ENCODE data around the gene POTEM.
"Not testable (repeated sequence)": the region's sequence is repeated elsewhere in the genome, so short reads cannot be mapped to it uniquely, and the experiment has no call there.

The POTEM gene

DNA sequence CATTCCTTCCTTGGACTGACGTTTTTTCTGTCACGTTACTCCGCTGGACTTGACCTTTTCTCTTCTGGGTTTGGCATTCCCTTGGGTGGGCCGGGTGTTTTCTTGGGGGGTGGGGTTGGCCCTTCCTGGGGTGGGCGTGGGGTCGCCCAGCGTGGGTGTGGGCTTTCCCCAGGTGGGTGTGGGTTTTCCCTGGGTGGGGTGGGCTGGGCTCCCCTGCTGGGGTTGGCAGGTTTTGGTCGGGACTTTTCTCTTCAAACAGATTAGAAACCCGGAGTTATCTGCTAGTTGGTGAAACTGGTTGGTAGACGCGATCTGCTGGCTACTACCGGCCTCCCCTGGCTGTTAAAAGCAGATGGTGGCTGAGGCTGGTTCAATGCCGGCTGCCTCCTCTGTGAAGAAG lies at the start of gene POTEM:
TSS of gene POTEM (plus strand) at position 301 of the 400 bp plus-strand sequence. CDS start at position 353, 52 bp downstream.
- DNase-seq = not testable (repeated sequence)

DNA sequence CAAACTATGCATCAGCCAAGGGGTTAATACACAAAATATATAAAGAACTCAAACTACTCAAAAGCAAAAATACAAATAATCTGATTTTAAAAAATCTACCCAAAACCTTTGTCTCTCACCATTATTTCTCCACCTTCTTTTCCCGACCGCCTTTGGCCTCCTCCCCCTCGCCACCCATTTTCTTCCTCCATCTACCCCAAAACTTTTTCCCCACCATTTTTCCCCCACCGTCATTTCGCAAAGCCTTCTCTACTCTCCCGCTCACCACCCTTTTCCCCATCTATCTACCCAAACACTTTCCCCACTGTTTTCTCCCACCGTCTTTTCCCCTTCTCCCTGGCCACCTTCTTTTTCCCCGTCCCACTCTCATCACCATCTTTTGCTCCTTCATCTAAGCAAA lies 48.9 kb upstream of the POTEM start:
- not testable (repeated sequence) for DNase-seq

DNA sequence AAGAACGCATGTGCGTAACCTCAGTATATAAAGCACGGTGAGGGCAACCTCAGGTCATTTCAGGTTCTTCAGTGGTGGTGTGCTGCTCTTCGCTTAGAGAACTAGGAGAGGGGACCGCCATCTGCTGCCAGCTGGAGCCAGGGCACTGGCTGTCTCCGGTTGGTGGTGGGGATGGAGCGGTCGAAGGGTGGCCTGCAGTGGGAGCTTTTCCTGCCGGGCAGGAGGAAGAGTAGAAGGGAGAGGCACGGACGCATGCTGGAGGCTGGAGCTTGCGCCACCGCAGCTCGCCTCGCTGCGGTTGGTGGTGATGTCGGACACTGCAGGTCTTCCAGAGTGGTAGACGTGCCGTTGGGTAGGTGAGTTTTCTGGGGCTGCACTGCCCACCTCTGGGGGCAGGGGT lies 47.2 kb upstream of the POTEM start:
- DNase-seq = not testable (repeated sequence)

DNA sequence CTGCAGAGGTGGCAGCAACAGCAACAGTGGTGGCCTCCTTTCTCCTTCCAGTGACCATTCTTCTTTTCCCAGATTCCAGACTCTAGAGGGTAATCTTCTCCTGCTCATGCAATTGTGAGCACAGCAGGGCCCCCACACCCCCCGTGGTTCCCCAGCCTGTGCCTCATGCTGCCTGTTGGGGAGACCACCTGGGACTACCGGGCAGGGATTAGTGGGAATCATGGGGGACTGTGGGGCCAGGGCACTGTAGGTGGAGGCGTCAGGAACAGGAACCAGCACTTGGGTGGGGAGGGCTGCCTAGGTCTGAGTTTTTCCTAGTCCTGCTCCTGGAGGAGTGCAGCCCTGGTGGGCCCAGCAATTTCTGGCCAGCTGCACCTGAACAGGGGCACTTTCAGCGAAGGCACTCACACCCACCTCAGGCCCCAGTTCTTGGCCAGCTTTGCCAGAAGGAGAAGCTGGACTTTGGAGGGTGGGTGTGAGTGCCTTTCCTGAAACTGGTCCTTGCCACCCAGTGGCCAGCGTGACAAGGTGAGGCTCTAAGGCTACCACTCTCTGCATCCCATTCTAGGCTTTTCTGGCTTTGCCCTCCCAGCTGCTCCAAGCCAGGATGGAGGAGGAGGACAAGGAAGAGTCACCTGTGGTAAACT lies 46.1 kb upstream of the POTEM start:
- not testable (repeated sequence) for DNase-seq

DNA sequence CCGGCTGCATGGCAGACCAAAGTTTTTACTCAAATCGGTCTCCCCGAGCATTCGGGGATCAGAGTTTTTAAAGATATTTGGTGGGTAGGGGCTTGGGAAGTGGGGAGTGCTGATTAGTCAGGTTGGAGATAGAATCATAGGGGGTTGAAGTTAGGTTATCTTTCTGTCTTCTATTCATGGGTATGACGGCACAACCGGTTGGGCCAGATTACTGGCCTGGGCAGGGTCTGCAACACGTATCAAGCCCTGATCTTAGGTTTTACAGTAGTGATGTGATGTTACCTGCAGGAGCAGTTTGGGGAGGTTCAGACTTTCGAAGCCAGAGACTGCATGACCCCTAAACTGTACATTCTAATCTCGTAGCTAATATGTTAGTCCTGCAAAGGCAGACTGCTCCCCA lies 30.4 kb upstream of the POTEM start:
- not testable (repeated sequence) for DNase-seq

DNA sequence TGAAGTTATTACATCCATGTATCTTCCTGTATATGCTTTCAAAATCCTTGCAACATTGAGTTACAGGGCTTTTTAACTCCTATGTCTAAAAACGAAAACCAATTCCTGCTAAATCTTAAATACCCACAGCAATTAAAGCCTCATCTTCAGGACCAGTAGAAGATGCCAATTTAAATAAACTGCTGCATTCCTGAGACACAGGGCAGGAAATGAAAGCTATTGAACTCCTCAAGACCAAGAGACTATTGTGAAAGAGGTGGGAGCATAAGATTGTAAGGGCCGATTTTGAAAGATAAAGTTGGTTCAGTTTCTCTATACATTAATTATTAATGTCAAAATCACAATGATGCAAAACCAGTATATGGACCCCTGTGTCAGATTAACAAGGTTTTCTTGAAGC lies 28.5 kb upstream of the POTEM start:
- DNase-seq = not testable (repeated sequence)

DNA sequence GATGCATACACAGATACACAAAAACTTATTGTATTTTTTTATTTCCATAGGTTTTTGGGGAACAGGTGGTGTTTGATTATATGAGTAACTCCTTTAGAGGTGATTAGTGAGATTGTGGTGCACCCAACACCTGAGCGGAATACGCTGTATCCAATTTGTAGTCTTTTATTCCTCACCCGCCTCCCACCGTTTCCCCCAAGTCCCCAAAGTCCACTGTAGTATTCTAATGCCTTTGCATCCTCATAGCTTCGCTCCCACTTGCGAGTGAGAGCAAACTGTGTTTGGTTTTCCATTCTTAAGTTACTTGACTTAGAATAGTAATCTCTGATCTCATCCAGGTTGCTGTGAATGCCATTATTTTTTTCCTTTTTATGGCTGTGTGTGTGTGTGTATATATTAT lies 17.3 kb upstream of the POTEM start:
- not testable (repeated sequence) for DNase-seq

DNA sequence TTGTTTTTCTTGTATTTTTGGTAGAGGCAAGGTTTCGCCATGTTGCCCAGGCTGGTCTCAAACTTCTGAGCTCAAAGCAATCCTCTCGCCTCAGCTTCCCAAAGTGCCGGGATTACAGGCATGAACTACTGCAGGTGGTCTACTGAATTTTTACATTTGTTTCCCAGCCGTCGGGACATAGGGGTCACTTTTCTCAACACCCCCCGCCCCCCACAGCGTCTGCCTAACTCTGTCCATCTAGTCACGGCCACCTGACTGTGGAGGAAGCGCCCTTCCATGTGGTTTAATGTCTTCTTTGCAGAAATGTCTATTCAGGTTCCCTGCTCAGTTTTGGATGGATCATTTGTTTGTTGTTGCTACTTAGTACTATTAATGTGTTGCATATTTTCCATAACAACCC lies 14.1 kb upstream of the POTEM start:
- not testable (repeated sequence) for DNase-seq

DNA sequence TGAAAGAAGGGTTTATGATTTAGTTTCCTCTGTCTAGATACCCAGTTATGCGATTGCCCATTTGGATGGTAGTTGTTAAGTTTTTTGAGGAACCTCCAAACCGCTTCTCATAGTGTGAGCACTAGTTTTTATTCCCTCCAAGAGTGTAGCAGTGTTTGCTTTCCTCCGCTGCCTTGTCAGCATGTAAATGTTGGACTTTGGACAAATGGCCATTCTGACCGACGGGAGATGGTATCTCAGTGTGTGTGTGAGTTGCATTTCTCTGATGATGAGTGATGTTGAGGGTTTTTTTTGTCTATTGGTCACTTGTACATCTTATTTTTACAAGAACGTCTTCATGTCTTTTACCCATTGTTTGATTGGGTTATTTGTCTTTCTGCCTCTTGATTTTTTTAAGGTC lies 11.4 kb upstream of the POTEM start:
- DNase-seq = not testable (repeated sequence)

DNA sequence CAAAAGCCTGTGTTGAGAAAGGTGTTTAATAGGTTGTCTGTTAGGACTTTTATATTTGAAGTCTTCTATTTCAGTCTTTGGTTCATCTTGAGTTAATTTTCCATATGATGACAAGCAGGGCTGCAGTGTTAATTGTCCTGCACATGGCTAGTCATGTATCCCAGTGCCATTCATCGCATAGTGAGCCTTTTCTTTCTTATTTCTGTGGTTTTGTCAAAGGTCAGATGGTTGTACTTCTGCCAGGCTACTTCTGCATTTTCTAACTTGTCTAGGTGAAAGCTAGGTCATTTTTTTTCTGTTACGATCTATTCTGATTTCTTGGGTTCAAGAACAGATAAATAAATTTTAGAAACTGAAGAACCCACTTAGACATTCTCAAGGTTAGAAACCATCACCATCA lies 5.7 kb upstream of the POTEM start:
- DNase-seq = not testable (repeated sequence)

DNA sequence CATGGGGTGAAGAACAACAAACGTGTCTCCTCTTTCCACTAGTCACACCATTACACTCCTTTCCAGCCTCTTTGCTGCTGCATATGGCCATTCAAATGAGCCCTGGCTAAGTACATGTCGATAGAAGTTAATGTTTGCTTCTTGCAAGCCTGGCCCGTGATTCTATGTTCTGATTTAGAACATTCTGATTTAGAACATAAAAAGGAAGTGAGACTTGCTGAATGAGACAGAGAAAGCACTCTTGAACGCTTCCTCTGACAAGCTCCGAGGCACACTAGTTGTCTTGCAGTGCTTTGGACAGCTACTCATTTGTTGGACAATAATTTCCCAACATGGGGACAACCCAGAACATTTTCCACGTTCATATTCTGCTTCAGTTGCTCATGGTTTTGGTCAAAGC lies 5.1 kb upstream of the POTEM start:
- DNase-seq = not testable (repeated sequence)

DNA sequence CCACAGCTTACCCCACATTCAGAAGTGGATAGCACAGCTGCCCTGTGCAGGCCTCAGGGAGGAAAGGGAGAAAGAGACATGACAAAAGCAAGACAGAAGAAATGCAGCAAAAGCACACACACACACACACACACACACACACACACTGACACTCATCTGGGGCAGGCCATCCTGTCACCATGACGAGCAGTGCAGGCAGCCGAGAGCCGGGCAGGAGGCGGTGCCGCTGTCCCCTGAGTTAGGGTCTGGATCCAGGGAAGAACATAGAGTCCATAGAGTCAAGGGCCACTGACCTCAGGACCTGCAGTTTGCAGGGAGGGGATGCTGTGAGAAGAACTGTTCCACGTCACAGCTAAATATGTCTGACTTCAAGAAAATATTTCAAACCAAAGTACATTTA lies 4.0 kb upstream of the POTEM start:
- DNase-seq = not testable (repeated sequence)

DNA sequence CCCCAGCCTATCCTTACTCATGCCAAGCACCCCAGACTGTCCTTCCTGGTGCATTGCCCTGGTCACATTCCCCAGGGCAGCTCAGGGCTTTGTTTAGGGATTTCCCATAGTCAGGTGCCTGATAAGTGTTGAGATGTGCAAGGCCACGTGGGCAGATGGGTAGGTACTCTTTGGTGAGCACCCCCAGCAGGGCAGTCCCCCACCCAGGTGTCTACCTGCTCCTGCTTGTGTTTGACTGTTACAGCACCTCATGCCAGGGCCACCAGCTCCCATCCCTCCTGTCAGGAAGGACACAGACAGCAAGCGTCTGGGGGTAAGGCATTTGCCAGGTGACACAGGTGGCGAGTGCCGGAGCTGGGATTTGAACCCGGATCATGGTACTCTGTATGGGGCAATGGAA lies 2.4 kb upstream of the POTEM start:
- DNase-seq = not testable (repeated sequence)

DNA sequence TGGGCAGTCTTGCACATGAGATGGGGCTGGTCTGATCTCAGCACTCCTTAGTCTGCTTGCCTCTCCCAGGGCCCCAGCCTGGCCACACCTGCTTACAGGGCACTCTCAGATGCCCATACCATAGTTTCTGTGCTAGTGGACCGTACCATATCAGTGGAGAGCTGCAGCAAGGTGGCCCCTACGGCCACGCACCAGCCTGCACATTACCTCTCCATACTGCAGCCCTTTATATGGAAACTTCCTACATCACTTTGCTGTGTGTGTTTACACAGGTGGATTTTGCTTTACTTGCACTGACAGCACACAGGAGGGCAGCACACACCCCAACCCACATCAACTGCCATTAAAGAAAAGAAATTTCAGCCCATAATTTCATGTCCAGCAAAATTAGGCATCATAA lies 35.3 kb downstream of the POTEM start:
- not testable (repeated sequence) for DNase-seq

DNA sequence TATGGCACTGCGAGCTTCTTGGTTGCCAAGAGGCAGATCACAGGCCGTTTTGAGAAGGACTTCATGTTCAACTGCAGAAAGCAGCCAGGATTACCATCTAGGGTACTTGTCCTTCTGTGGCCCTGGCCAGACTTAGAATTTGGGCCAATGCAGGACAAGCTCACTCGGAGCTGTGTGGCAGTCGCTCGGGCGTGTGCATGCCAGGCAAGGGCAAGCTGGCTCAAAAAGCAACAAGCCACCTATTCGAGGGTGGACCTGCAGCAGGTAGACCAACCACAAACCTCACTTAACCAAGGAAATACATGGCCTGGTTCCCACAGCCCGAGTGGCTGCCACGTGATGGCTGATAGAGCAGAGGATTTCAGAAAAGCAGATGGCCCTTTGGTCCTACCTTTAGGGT lies 39.3 kb downstream of the POTEM start:
- DNase-seq = not testable (repeated sequence)

DNA sequence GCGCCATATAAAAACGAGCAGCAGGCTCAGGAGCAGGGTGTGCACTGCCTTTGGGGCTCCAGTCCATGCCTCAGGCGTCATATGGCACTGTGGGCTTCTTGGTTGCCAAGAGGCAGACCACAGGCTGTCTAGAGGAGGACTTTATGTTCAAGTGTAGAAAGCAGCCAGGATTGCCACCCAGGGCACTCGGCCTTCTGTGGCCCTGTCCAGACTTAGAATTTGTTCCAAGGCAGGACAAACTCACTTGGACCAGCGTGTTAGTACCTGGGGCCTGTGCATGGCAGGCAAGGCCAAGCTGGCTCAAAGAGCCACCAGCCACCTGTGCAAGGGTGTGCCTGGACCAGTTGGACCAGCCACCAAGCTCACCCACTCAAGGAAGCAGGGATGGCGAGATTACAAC lies 40.4 kb downstream of the POTEM start:
- not testable (repeated sequence) for DNase-seq

DNA sequence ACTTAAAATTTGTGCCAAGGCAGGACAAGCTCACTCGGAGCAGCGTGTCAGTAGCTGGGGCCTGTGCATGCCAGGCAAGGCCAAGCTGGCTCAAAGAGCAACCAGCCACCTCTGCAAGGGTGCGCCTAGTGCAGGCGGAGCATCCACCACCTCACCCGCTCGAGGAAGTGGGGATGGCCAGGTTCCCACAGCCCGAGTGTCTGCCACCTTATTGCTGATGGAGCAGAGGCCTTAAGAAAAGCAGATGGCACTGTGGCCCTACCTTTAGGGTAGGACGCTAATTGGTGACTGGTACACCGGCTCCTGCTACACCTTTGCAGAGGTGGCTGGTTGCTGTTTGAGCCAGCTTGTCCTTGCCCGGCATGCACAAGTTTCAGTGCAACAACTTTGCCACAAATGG lies 43.8 kb downstream of the POTEM start:
- DNase-seq = not testable (repeated sequence)

DNA sequence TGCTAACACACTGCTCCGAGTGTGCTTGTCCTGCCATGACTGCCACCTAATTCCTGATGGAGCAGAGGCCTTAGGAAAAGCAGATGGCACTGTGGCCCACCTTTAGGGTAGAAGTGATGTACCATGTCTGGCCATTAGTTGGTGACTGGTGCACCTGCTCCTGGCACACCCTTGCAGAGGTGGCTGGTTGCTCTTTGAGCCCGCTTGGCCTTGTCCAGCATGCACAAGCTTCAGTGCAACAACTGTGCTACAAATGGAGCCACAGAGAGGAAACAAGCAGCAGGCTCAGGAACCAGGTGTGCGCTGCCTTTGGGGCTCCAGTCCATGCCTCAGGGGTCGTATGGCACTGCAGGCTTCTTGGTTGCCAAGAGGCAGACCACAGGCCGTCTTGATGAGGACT lies 44.5 kb downstream of the POTEM start:
- not testable (repeated sequence) for DNase-seq

DNA sequence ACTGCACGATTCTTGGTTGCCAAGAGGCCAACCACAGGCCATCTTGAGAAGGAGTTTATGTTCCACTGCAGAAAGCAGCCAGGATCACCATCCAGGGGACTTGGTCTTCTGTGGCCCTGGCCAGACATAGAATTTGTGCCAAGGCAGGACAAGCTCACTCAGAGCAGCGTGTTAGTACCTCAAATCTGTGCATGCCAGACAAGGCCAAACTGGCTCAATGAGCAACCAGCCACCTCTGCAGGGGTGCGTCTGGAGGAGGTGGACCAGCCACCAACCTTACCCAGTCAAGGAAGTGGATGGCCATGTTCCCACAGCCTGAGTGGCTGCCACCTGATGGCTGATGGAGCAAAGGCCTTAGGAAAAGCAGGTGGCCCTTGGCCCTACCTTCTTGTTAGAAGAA lies 48.0 kb downstream of the POTEM start:
- not testable (repeated sequence) for DNase-seq

DNA sequence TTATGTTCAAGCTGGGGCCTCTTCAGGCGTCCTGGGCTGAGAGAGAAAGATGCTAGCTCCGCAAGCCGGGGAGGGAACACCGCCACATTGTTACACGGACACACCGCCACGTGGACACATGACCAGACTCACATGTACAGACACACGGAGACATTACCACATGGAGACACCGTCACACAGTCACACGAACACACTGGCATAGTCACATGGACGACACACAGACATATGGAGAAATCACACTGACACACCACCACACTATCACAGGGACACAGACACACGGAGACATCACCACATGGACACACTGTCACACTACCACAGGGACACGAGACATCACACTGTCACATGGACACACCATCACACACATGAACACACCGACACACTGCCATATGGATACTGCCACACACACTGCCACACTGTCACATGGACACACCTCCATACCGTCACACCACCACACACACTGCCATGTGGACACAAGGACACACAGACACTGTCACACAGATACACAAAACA lies 57.9 kb downstream of the POTEM start:
- DNase-seq = not testable (repeated sequence)

DNA sequence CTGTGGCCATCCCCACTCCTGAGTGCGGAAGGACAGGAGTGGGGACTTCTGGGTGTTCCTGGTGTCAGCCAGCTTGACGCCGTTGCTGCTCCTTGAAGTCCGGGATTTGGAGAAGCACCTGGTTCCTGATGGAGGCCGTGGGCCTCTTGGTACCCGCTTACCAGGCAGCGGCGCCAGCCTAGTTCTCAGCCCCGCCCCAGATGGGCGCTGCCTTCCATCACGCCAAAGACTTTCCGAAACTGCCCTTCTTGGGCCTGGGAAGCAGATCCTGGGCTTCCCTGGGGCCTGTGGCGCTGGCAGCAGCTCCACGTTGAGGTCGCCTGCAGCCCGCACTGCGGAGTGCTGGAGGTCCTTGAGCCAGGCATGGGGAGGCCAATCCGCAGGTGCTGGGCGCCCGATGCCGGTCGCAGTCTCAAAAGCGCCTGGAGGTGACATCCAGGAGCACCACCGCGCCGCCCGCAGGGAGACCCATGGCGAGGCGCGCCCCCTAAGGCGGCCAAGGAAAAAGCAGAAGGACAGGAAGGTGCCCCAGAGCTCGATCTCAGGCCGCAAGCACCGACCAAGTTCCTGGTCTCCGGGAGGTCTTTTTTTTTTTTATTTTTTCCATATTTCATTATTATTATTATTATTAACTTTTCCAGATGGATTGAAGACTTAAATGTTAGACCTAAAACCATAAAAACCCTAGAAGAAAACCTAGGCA lies 59.6 kb downstream of the POTEM start:
- DNase-seq = not testable (repeated sequence)

DNA sequence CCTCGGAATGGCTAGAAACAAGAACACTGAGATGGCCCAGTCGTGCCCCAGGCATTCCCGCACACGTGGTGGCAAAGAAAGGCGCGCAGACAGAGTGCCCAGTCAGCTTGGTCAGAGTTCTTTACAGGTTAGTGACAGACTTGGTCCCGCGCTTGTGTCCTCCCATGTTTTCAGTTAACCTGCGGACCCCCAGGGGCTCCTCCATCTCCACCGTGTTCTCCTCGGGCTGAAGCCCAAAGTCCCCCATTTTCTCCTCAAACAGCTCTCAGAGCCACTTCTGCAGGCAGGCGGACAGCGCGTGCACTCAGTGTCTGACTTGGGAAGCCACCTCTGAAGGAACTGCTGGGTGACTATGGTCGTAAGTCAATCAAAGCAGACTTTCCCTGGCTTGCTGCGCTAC lies 60.7 kb downstream of the POTEM start:
- DNase-seq = not testable (repeated sequence)

DNA sequence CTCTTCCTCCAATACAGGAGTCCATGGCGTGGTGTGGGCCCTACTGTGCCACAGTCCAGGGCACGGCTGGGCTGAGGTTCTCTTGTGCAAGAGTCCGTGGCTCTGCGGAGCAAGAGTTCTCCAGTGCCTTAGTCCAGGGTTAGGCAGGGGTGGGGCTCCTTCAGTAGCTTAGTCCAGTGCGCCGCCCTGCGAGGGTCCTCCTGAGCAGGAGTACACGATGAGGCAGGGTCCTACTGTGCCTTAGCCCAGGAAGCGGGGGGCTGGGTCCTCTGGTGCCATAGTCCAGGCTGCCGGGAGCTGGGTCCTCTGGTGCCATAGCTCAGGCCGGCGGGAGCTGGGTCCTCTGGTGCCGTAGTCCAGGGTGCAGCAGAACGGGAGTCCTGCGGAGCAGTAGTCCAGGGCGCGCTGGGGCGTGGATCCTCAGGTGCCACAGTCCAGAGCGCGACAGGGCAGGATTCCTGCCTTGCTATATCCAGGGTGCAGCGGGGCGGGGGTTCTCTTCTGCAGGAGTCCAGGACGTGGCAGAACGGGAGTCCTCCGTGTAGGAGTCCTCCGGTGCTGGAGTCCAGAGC lies 69.7 kb downstream of the POTEM start:
- not testable (repeated sequence) for DNase-seq
